Breast epithelium (tissue), 3 donors: Measurements from ENCODE around the gene TMEM254.

ENCODE experiments used
- POLR2AphosphoS5 ChIP-seq, 3 donors: sonication (generic); formaldehyde crosslinking; IDR thresholded peaks; one replicate each; pipeline ENCODE4 v1.6.1; 2017; ENCODE audit warnings: antibody characterized with exemption in 3 of 3
- TF ChIP-seq, protein P1 (sequence below), 3 donors: fragments of 450-650 bp; IDR thresholded peaks; one replicate each; pipeline ENCODE4 v1.5.1; 2016 to 2017; ENCODE audit warnings: antibody characterized with exemption in 3 of 3, mild to moderate bottlenecking in 3 of 3, moderate library complexity in 3 of 3

DNA sequence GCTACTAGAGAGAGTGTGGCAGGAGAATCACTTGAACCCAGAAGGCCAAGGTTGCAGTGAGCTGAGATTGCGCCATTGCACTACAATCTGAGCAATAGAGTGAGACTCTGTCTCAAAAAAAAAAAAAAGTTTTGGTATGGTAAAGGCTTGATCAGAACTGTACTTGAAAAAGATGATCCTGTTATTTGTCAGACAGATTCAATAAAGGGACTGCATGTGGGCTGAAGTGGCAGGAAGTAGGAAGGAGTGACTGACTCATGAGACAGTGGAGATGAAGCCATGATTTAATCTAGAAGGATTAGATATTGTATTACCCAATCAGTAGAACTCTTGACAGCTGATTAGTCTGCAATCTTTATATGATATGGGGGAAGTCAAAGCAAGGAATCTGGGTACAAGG lies 2.7 kb upstream of the TMEM254 start:
- TF ChIP-seq, protein P1, sequence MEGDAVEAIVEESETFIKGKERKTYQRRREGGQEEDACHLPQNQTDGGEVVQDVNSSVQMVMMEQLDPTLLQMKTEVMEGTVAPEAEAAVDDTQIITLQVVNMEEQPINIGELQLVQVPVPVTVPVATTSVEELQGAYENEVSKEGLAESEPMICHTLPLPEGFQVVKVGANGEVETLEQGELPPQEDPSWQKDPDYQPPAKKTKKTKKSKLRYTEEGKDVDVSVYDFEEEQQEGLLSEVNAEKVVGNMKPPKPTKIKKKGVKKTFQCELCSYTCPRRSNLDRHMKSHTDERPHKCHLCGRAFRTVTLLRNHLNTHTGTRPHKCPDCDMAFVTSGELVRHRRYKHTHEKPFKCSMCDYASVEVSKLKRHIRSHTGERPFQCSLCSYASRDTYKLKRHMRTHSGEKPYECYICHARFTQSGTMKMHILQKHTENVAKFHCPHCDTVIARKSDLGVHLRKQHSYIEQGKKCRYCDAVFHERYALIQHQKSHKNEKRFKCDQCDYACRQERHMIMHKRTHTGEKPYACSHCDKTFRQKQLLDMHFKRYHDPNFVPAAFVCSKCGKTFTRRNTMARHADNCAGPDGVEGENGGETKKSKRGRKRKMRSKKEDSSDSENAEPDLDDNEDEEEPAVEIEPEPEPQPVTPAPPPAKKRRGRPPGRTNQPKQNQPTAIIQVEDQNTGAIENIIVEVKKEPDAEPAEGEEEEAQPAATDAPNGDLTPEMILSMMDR (IDR thresholded peaks at IDR 0.05), result no peak
- TF ChIP-seq POLR2AphosphoS5 (IDR thresholded peaks at IDR 0.05), result no peak
